GM23338 (cell line): Measurements from ENCODE around the gene KRT75. TPM values are rescaled to one million over a fixed set of nuclear protein-coding genes. Genes with fewer than 3 reads are reported as not detected.

Experiments used
- ATAC-seq: fragments of 200-7000 bp; cut with Tn5 transposase; 3 replicates; pipeline ENCODE4 v1.9.1; 2020
- DNase-seq: peaks from one replicate; pipeline ENCODE4 v3.0.0-alpha.2; 2015; ENCODE audit warnings: low spot score
- H2AFZ ChIP-seq: fragments of 200-600 bp; sonication (generic); 2 replicates; pipeline ENCODE4 v1.8.0; 2016; ENCODE audit warnings: antibody characterized with exemption, mild to moderate bottlenecking, moderate library complexity
- H3F3A ChIP-seq: fragments of 200-600 bp; sonication (generic); replicated peaks from 2 replicates; pipeline ENCODE4 v1.8.0; 2017; ENCODE audit warnings: antibody characterized with exemption, mixed run types, low read depth
- H3K27ac ChIP-seq: fragments of 200-600 bp; sonication (generic); 2 replicates; pipeline ENCODE4 v1.6.1; 2016; ENCODE audit warnings: low read depth
- H3K27me3 ChIP-seq: fragments of 200-600 bp; sonication (generic); 2 replicates; pipeline ENCODE4 v1.8.0; 2016; ENCODE audit warnings: mild to moderate bottlenecking, mixed run types, moderate library complexity; ENCODE audit not compliant: insufficient read depth
- H3K36me3 ChIP-seq: fragments of 200-600 bp; sonication (generic); 2 replicates; pipeline ENCODE4 v1.8.0; 2016; ENCODE audit warnings: mild to moderate bottlenecking; ENCODE audit not compliant: insufficient read depth
- H3K4me1 ChIP-seq: fragments of 200-600 bp; sonication (generic); 2 replicates; pipeline ENCODE4 v1.8.0; 2016; ENCODE audit warnings: mild to moderate bottlenecking, moderate library complexity; ENCODE audit not compliant: insufficient read depth
- H3K4me2 ChIP-seq: fragments of 200-600 bp; sonication (generic); 2 replicates; pipeline ENCODE4 v1.7.1; 2017; ENCODE audit warnings: mixed run types
- H3K4me3 ChIP-seq: fragments of 200-600 bp; sonication (generic); 2 replicates; pipeline ENCODE4 v1.6.1; 2016; ENCODE audit warnings: mixed run types
- H3K79me2 ChIP-seq: fragments of 200-600 bp; sonication (generic); replicated peaks from 2 replicates; pipeline ENCODE4 v1.8.0; 2017; ENCODE audit warnings: mild to moderate bottlenecking; ENCODE audit not compliant: insufficient read depth
- H3K9me2 ChIP-seq: fragments of 200-600 bp; sonication (generic); 2 replicates; pipeline ENCODE4 v1.8.0; 2017; ENCODE audit not compliant: insufficient read depth
- H4K20me1 ChIP-seq: fragments of 200-600 bp; sonication (generic); replicated peaks from 2 replicates; pipeline ENCODE4 v1.8.0; 2017; ENCODE audit warnings: mild to moderate bottlenecking; ENCODE audit not compliant: insufficient read depth
- H3K27ac Mint-ChIP-seq: 2 replicates; pipeline ENCODE4 v1.8.0; 2020; ENCODE audit warnings: inconsistent platforms, mild to moderate bottlenecking, moderate library complexity, mixed read lengths
- H3K27me3 Mint-ChIP-seq: 3 replicates; pipeline ENCODE4 v1.8.0; 2022; ENCODE audit warnings: low read depth, mild to moderate bottlenecking, moderate library complexity, mixed read lengths, inconsistent platforms; ENCODE audit not compliant: insufficient read depth, poor library complexity
- H3K36me3 Mint-ChIP-seq: 3 replicates; pipeline ENCODE4 v1.8.0; 2021; ENCODE audit warnings: low read depth, mild to moderate bottlenecking, inconsistent platforms, moderate library complexity, mixed read lengths
- H3K4me1 Mint-ChIP-seq: 3 replicates; pipeline ENCODE4 v1.8.0; 2020; ENCODE audit warnings: mild to moderate bottlenecking, inconsistent platforms, mixed read lengths
- H3K4me3 Mint-ChIP-seq: 3 replicates; pipeline ENCODE4 v1.8.0; 2021; ENCODE audit warnings: moderate library complexity, mild to moderate bottlenecking, inconsistent platforms, mixed read lengths
- H3K9me3 Mint-ChIP-seq: 3 replicates; pipeline ENCODE4 v1.8.0; 2020; ENCODE audit warnings: moderate library complexity, mild to moderate bottlenecking, inconsistent platforms, mixed read lengths
- CREB1 ChIP-seq: fragments of 250-450 bp; sonication (Bioruptor Pico); IDR thresholded peaks from 2 replicates; pipeline ENCODE4 v1.5.0; 2020; ENCODE audit warnings: low read depth, mild to moderate bottlenecking, moderate library complexity
- CTCF ChIP-seq, 2 experiments: fragments of 200-600 bp in 1 of 2; sonication (generic) in 1 of 2; conservative IDR thresholded peaks; 2 replicates each; pipeline versions ENCODE4 v1.5.1 to v1.6.1; 2016 to 2017; ENCODE audit warnings: antibody characterized with exemption in 2 of 2, low read depth in 2 of 2, mild to moderate bottlenecking in 2 of 2, moderate library complexity in 1 of 2
- ETS1 ChIP-seq: IDR thresholded peaks from 2 replicates; pipeline ENCODE4 v1.6.1; 2016; ENCODE audit warnings: antibody characterized with exemption
- EZH2 ChIP-seq: fragments of 200-600 bp; sonication (generic); IDR thresholded peaks from one replicate; pipeline ENCODE4 v1.8.0; 2017; ENCODE audit warnings: antibody characterized with exemption, mild to moderate bottlenecking, low read depth; ENCODE audit not compliant: unreplicated experiment
- EZH2phosphoT487 ChIP-seq: fragments of 200-600 bp; sonication (generic); IDR thresholded peaks from one replicate; pipeline ENCODE4 v1.8.1; 2018; ENCODE audit warnings: antibody characterized with exemption; ENCODE audit not compliant: unreplicated experiment
- JUNB ChIP-seq: IDR thresholded peaks from one replicate; pipeline ENCODE4 v1.6.1; 2016; ENCODE audit warnings: antibody characterized with exemption; ENCODE audit not compliant: unreplicated experiment
- NANOG ChIP-seq: IDR thresholded peaks from 2 replicates; pipeline ENCODE4 v1.6.1; 2016; ENCODE audit warnings: antibody characterized with exemption, borderline replicate concordance
- POLR2AphosphoS5 ChIP-seq: IDR thresholded peaks from 2 replicates; pipeline ENCODE4 v1.6.1; 2016; ENCODE audit warnings: antibody characterized with exemption, low read depth
- REST ChIP-seq: IDR thresholded peaks from one replicate; pipeline ENCODE4 v1.6.1; 2018; ENCODE audit warnings: antibody characterized with exemption; ENCODE audit not compliant: unreplicated experiment
- STAT1 ChIP-seq: IDR thresholded peaks from one replicate; pipeline ENCODE4 v1.6.1; 2016; ENCODE audit warnings: antibody characterized with exemption; ENCODE audit not compliant: unreplicated experiment
- ZNF331 ChIP-seq: fragments of 250-450 bp; sonication (Bioruptor Pico); IDR thresholded peaks from 2 replicates; pipeline ENCODE4 v1.5.0; 2020; ENCODE audit warnings: low read depth, mild to moderate bottlenecking, moderate library complexity
- ZNF462 ChIP-seq: fragments of 250-450 bp; sonication (Bioruptor Pico); IDR thresholded peaks from 2 replicates; pipeline ENCODE4 v1.5.0; 2020; ENCODE audit warnings: mild to moderate bottlenecking, moderate library complexity
- polyA plus RNA-seq: library from polyadenylated mRNA; unstranded; fragments of >200 nt; fragmentation: Nextera tagmentation; extraction: Ambion mirVana; gene quantifications from 2 replicates; pipeline ENCODE4 v1.2.1, GENCODE V29; 2016
- total RNA-seq: library from RNA; depleted of rRNA; stranded (reverse); fragments of >200 nt; shearing (Covaris generic); gene quantifications from 2 replicates; pipeline ENCODE4 v1.2.3, GENCODE V29; 2014

KRT75 gene
- total and polyA plus RNA-seq, 2 experiments from 2014 or later, result not detected

- no peak for TF ChIP-seq ZNF462 (CRISPR knock-in tag)
Observed at GRCh38 chr12:52413202-52413601, 21.0 kb downstream of the KRT75 start (continued).

- Mint-ChIP-seq H3K4me1 (peaks cover 4% of the 10 kb centered on the region; the same call in 1 of the 3 replicates), H3K4me3 (no peak overlapping the region), H3K9me3 (peaks cover 25% of the 10 kb centered on the region), H3K36me3 (peaks cover 7% of the 10 kb centered on the region), H3K27me3 (peaks cover 4% of the 10 kb centered on the region), H3K27ac (no peak overlapping the region)
- ATAC-seq (no peak), DNase-seq (no peak)
- H3K36me3 ChIP-seq, result no peaks in the 10 kb centered on the region
- no peak overlapping the region for H3K4me3 ChIP-seq
- no peaks in the 10 kb centered on the region for H3K79me2 ChIP-seq
- H3K27ac ChIP-seq, result no peak overlapping the region
- H3K4me1 ChIP-seq, result no peaks in the 10 kb centered on the region
- no peaks in the 10 kb centered on the region for H3F3A ChIP-seq
- no peaks in the 10 kb centered on the region for H3K9me2 ChIP-seq
- H2AFZ ChIP-seq, result no peak overlapping the region
- H3K4me2 ChIP-seq, result no peak overlapping the region
- H4K20me1 ChIP-seq, result no peaks in the 10 kb centered on the region
- H3K27me3 ChIP-seq, result no peaks in the 10 kb centered on the region
- TF ChIP-seq ETS1, result no peak
- no peak for TF ChIP-seq NANOG
- no peak for TF ChIP-seq REST
- TF ChIP-seq POLR2AphosphoS5, result no peak
- TF ChIP-seq EZH2, result no peak
- no peak for TF ChIP-seq ZNF331
- TF ChIP-seq CREB1 (CRISPR knock-in tag), result no peak
- TF ChIP-seq STAT1, result no peak
- TF ChIP-seq JUNB, result no peak
- no peak for TF ChIP-seq CTCF (conservative IDR thresholded peaks at IDR 0.05; ENCODE audit: low read depth in 2 of 2)
- TF ChIP-seq EZH2phosphoT487, result no peak
Observed at GRCh38 chr12:52411815-52412214, 22.4 kb downstream of the KRT75 start.
